C4-2B (cell line): ENCODE results near the gene MTUS2.

Source experiments
- H3K27ac ChIP-seq: fragments of 450-650 bp; 2 replicates; pipeline ENCODE4 v1.5.1; 2017
- ZFX ChIP-seq: fragments of 450-650 bp; IDR thresholded peaks from 2 replicates; pipeline ENCODE4 v1.6.1; 2017
- TF ChIP-seq, protein P1 (sequence below): fragments of 450-650 bp; conservative IDR thresholded peaks from 2 replicates; pipeline ENCODE4 v1.5.1; 2017; ENCODE audit warnings: mild to moderate bottlenecking

The MTUS2 gene

GRCh38 chr13:29481603-29482002 is 661.5 kb downstream of the MTUS2 start:
- TF ChIP-seq, protein P1, sequence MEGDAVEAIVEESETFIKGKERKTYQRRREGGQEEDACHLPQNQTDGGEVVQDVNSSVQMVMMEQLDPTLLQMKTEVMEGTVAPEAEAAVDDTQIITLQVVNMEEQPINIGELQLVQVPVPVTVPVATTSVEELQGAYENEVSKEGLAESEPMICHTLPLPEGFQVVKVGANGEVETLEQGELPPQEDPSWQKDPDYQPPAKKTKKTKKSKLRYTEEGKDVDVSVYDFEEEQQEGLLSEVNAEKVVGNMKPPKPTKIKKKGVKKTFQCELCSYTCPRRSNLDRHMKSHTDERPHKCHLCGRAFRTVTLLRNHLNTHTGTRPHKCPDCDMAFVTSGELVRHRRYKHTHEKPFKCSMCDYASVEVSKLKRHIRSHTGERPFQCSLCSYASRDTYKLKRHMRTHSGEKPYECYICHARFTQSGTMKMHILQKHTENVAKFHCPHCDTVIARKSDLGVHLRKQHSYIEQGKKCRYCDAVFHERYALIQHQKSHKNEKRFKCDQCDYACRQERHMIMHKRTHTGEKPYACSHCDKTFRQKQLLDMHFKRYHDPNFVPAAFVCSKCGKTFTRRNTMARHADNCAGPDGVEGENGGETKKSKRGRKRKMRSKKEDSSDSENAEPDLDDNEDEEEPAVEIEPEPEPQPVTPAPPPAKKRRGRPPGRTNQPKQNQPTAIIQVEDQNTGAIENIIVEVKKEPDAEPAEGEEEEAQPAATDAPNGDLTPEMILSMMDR, result no peak
- TF ChIP-seq ZFX, result no peak
- H3K27ac ChIP-seq, result no peak overlapping the region

DNA sequence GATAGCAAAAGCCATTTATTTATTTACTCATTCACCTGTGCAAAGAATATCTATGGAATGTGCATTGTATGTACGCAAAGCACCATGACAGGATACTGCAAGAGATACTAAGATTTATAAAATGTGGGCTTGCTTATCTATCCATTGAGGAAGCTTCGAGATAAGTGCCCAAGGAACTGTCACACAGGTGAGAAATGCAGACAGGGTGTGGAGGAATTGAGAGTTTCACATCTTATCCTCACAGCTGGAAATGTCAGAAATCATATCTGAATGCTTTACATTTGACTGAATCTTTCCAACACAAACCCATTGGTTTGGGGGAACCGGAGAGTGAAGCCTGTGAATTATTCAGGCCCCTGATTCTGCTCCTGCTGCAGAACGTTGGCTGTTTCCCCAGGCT is 662.4 kb downstream of the MTUS2 start:
- H3K27ac ChIP-seq, result no peak overlapping the region
- TF ChIP-seq, protein P1, result no peak
- no peak for TF ChIP-seq ZFX

DNA sequence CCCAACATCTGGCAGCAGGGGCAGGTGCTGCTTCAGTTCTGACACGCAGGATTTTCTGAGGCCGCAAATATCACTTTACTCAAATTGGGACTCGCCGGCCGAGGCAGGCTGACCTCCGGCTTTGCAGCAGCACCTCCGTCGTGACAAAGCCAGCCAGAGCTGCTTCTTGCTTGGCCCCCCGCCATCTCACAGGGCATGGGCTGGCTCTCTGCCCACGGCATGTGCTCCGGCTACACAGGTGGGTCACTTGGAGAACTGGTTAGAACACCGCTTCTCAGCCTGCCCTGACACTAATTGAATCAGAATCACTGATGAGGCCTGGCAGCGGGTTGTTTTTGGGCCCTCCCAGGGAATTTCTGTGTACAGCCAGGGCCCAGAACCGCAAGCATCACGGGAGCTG is 663.1 kb downstream of the MTUS2 start:
- no peak for TF ChIP-seq ZFX
- TF ChIP-seq, protein P1, result no peak
- H3K27ac ChIP-seq, result no peak overlapping the region

DNA sequence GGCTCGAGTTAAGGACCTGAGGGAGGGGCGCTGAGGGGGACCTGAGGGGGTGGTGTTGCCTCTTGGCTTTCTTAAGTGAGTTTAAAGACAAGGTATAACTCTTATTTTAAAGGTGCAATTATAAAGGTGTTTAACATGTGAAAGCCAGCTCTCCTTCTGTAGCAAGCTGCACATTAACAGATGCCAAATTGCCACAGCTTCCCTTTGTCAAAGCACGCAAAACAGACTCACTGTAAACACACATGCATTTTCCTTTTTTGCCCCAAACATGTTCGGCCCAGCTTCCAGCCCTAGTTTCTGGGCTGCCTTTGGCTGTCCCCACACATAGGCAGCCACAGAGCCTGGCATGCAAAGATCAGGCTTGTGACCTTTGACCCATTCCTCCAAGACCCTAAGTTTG is 663.5 kb downstream of the MTUS2 start:
- H3K27ac ChIP-seq, result no peak overlapping the region
- TF ChIP-seq, protein P1, result no peak
- TF ChIP-seq ZFX, result no peak

DNA sequence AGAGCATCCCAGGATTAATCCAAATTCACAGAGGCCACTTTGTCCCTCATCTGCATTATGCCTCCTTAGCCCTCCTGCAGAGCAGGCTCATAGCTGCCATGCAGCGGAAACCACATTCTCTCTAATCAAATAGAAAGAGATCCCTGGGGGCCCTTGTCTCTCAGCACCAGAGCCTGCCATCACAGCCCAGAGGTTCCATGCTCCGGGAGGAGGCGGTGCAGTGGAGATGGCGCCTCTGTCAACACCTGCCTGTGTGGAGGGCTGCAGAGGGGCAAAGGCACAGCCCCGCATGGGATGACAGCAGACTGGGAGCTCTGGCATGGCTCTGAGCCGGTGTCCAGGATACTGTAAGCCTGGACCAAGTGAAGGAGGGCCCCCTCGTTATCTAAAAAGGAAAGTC is 664.1 kb downstream of the MTUS2 start:
- TF ChIP-seq, protein P1, result no peak
- no peak for TF ChIP-seq ZFX
- H3K27ac ChIP-seq, result no peak overlapping the region

DNA sequence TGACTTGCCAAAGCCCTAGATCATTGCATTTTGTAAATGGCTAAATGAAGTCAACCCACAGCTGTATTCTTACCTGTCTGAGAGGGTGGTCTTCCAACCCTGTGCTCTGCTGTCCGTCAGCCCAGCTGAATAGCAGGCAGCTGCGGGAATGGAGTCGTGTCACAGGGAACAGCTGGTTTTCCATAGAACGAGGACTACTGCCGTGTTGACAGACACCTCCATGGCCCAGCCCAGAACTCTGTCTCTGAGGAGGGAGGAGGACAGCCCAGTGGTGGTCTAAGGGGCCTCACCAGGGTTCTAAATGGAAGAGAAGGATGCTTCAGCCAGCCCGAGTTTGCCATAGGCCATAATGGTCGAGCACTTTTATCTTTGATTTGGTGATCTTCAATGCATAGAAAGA is 664.7 kb downstream of the MTUS2 start:
- TF ChIP-seq, protein P1, result no peak
- TF ChIP-seq ZFX, result no peak
- no peak overlapping the region for H3K27ac ChIP-seq

DNA sequence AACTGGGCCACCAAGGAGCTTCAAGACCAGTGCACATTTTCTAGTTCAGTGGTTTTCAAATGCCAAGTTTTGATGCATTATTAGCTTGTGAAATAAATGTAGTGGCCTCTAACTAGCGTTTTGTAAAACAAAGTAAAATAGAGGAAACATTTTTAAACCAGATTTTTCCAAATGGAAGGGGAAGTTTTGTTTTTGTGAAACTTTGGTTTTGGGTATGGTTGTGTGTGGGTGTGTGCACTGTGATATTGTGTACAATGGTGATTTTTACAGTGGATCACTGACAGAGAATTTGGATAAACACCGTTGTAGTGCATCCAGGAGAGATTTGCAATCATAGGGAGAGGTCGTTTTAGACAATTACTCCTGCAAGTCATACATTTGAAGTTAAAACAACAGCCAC is 666.4 kb downstream of the MTUS2 start:
- H3K27ac ChIP-seq, result no peak overlapping the region
- TF ChIP-seq, protein P1, result no peak
- no peak for TF ChIP-seq ZFX
